H1 (cell line): ENCODE data around the gene KLHL1. TPM values are rescaled to one million over a fixed set of nuclear protein-coding genes. Genes with fewer than 3 reads are reported as not detected.

ENCODE experiments used
- CTCF ChIA-PET: fragments of 300-600 bp; sonication (Branson Sonifier 250); formaldehyde crosslinking; loops from one replicate; lab custom pipeline; 2021; ENCODE audit not compliant: partially characterized antibody; lab: Charles Lee
- POLR2A ChIA-PET: fragments of 300-600 bp; sonication (Branson Sonifier 250); formaldehyde crosslinking; loops from one replicate; lab custom pipeline; 2021; ENCODE audit warnings: inconsistent platforms; ENCODE audit not compliant: partially characterized antibody; lab: Charles Lee
- DNase-seq, 2 experiments: peaks; one replicate each; pipeline versions ENCODE4 v3.0.0 to v3.0.0-alpha.2; 2010 to 2022; ENCODE audit warnings: low spot score in 2 of 2, low read depth in 1 of 2, mixed read lengths in 1 of 2
- FAIRE-seq: peaks from 2 replicates; lab custom pipeline; 2011; peaks lifted over from hg19 to GRCh38; lab: Jason Lieb, UNC
- H2AFZ ChIP-seq: 2 replicates; pipeline ENCODE4 v1.8.1; 2012; ENCODE audit warnings: low read length, inconsistent platforms
- H2AK5ac ChIP-seq: 2 replicates; pipeline ENCODE4 v1.6.1; 2013; ENCODE audit warnings: low read depth, low read length
- H2BK120ac ChIP-seq: replicated peaks from 2 replicates; pipeline ENCODE3; 2013; ENCODE audit warnings: low read depth, low read length, inconsistent platforms
- H2BK12ac ChIP-seq: 2 replicates; pipeline ENCODE4 v1.6.1; 2013; ENCODE audit warnings: low read depth, low read length
- H2BK15ac ChIP-seq: 2 replicates; pipeline ENCODE4 v1.6.1; 2013; ENCODE audit warnings: low read length
- H2BK20ac ChIP-seq: 2 replicates; pipeline ENCODE4 v1.6.1; 2013; ENCODE audit warnings: low read length
- H2BK5ac ChIP-seq: 2 replicates; pipeline ENCODE4 v1.6.1; 2013; ENCODE audit warnings: low read depth, low read length
- H3K14ac ChIP-seq: 2 replicates; pipeline ENCODE4 v1.6.1; 2013; ENCODE audit warnings: inconsistent platforms; ENCODE audit not compliant: insufficient read length
- H3K18ac ChIP-seq: 2 replicates; pipeline ENCODE4 v1.6.1; 2013; ENCODE audit warnings: low read length; ENCODE audit errors: extremely low read depth
- H3K23ac ChIP-seq: 2 replicates; pipeline ENCODE4 v1.6.1; 2013; ENCODE audit warnings: inconsistent platforms; ENCODE audit not compliant: insufficient read length
- H3K23me2 ChIP-seq: 2 replicates; pipeline ENCODE4 v1.6.1; 2013; ENCODE audit warnings: low read depth, low read length
- H3K27ac ChIP-seq: 2 replicates; pipeline ENCODE4 v1.6.1; 2011; ENCODE audit warnings: low read depth, low read length, inconsistent platforms
- H3K27me3 ChIP-seq, 4 experiments: replicated peaks in 1 of 4; 1 replicate in 1 of 4; 2 replicates in 3 of 4; pipeline versions ENCODE4 v1.6.1 to v1.8.1; 2011 to 2013; ENCODE audit warnings: low read length in 3 of 4, mild to moderate bottlenecking in 3 of 4, inconsistent platforms in 2 of 4, mixed read lengths in 2 of 4, moderate library complexity in 1 of 4; ENCODE audit not compliant: control insufficient read depth in 3 of 4, insufficient read depth in 3 of 4; ENCODE audit errors: extremely low read depth in 1 of 4
- H3K36me3 ChIP-seq, 4 experiments: 2 replicates each; pipeline versions ENCODE4 v1.6.1 to v1.8.1; 2011 to 2013; ENCODE audit warnings: mild to moderate bottlenecking in 4 of 4, low read length in 3 of 4, moderate library complexity in 2 of 4, control low read depth in 1 of 4, inconsistent platforms in 1 of 4; ENCODE audit not compliant: insufficient read depth in 4 of 4, control insufficient read depth in 2 of 4
- H3K4ac ChIP-seq: replicated peaks from 2 replicates; pipeline ENCODE3; 2013; ENCODE audit warnings: low read length, low read depth, mixed read lengths, inconsistent platforms; ENCODE audit not compliant: insufficient read length
- H3K4me1 ChIP-seq, 4 experiments: replicated peaks in 1 of 4; 1 replicate in 1 of 4; 2 replicates in 3 of 4; pipeline versions ENCODE4 v1.6.1 to v1.8.1; 2011 to 2013; ENCODE audit warnings: low read length in 3 of 4, inconsistent platforms in 2 of 4, mixed read lengths in 1 of 4; ENCODE audit not compliant: insufficient read depth in 4 of 4, control insufficient read depth in 3 of 4
- H3K4me2 ChIP-seq, 2 experiments: 2 replicates each; pipeline versions ENCODE4 v1.6.1 to v1.8.1; 2011 to 2013; ENCODE audit warnings: low read depth in 2 of 2, low read length in 2 of 2, control low read depth in 1 of 2, inconsistent platforms in 1 of 2, mild to moderate bottlenecking in 1 of 2; ENCODE audit not compliant: insufficient read depth in 1 of 2
- H3K4me3 ChIP-seq, 4 experiments: fragments of 200-600, 300-600 bp in 1 of 4; sonication (generic), shearing (Covaris generic), sonication (Bioruptor Twin) in 1 of 4; 2 replicates each; pipeline versions ENCODE4 v1.5.1 to v1.8.1; 2011 to 2016; ENCODE audit warnings: low read length in 4 of 4, low read depth in 3 of 4, control low read depth in 2 of 4, inconsistent platforms in 2 of 4, mild to moderate bottlenecking in 2 of 4, mixed read lengths in 1 of 4, moderate library complexity in 1 of 4; ENCODE audit not compliant: insufficient read depth in 2 of 4; ENCODE audit errors: extremely low read depth in 1 of 4
- H3K56ac ChIP-seq: replicated peaks from 2 replicates; pipeline ENCODE3; 2013; ENCODE audit warnings: low read depth, mild to moderate bottlenecking, mixed read lengths, low read length, inconsistent platforms; ENCODE audit not compliant: insufficient read length
- H3K79me1 ChIP-seq: 2 replicates; pipeline ENCODE4 v1.6.1; 2013; ENCODE audit warnings: low read depth, low read length, control low read depth
- H3K79me2 ChIP-seq, 2 experiments: 2 replicates each; pipeline versions ENCODE4 v1.6.1 to v1.8.1; 2012 to 2013; ENCODE audit warnings: low read length in 2 of 2, mild to moderate bottlenecking in 2 of 2, inconsistent platforms in 1 of 2; ENCODE audit not compliant: insufficient read depth in 2 of 2, control insufficient read depth in 1 of 2
- H3K9ac ChIP-seq, 4 experiments: replicated peaks in 1 of 4; 1 replicate in 1 of 4; 2 replicates in 3 of 4; pipeline versions ENCODE4 v1.6.1 to v1.8.1; 2011 to 2013; ENCODE audit warnings: low read depth in 3 of 4, low read length in 3 of 4, control low read depth in 2 of 4, mild to moderate bottlenecking in 2 of 4, moderate library complexity in 2 of 4, inconsistent platforms in 1 of 4; ENCODE audit errors: extremely low read depth in 1 of 4
- H3K9me3 ChIP-seq, 2 experiments: 2 replicates each; pipeline versions ENCODE4 v1.6.1 to v1.8.1; 2012 to 2013; ENCODE audit warnings: mild to moderate bottlenecking in 2 of 2, moderate library complexity in 2 of 2, control low read depth in 1 of 2, inconsistent platforms in 1 of 2, low read depth in 1 of 2, low read length in 1 of 2, mixed read lengths in 1 of 2; ENCODE audit not compliant: insufficient read depth in 2 of 2
- H4K20me1 ChIP-seq, 2 experiments: replicated peaks in 1 of 2; 2 replicates each; pipeline versions ENCODE3 to v1.8.1; 2011 to 2013; ENCODE audit warnings: inconsistent platforms in 2 of 2, low read length in 2 of 2, mild to moderate bottlenecking in 1 of 2; ENCODE audit not compliant: insufficient read depth in 2 of 2, control insufficient read depth in 1 of 2
- H4K5ac ChIP-seq: 2 replicates; pipeline ENCODE4 v1.6.1; 2013; ENCODE audit warnings: low read length, low read depth, mixed read lengths, inconsistent platforms; ENCODE audit not compliant: insufficient read length
- H4K8ac ChIP-seq: 2 replicates; pipeline ENCODE4 v1.8.0; 2013; ENCODE audit warnings: mild to moderate bottlenecking, moderate library complexity, low read length, inconsistent platforms; ENCODE audit not compliant: insufficient read depth; ENCODE audit errors: extremely low read depth
- H4K91ac ChIP-seq: replicated peaks from 2 replicates; pipeline ENCODE3; 2013; ENCODE audit warnings: low read length, mixed read lengths, inconsistent platforms; ENCODE audit not compliant: insufficient read length
- ASH2L ChIP-seq: fragments of 200-600, 300-600 bp; sonication (generic); IDR thresholded peaks from one replicate; pipeline ENCODE4 v1.7.1; 2017; ENCODE audit warnings: low read length
- CEBPB ChIP-seq: IDR thresholded peaks from 2 replicates; pipeline ENCODE4 v1.6.1; 2012; ENCODE audit warnings: low read depth, low read length
- HDAC2 ChIP-seq, 2 experiments: fragments of 300-600 bp in 1 of 2; sonication (generic) in 1 of 2; IDR thresholded peaks; 2 replicates each; pipeline ENCODE4 v1.6.1; 2011 to 2012; ENCODE audit warnings: low read depth in 2 of 2, low read length in 2 of 2, mild to moderate bottlenecking in 2 of 2, moderate library complexity in 2 of 2, borderline replicate concordance in 1 of 2, inconsistent platforms in 1 of 2
- KDM1A ChIP-seq: fragments of 200-600, 300-600 bp; sonication (generic); IDR thresholded peaks from 2 replicates; pipeline ENCODE4 v1.7.1; 2016; ENCODE audit warnings: mild to moderate bottlenecking, low read length, borderline replicate concordance
- KDM5A ChIP-seq: fragments of 200-600 bp; IDR thresholded peaks from 2 replicates; pipeline ENCODE4 v1.7.1; 2012; ENCODE audit warnings: mild to moderate bottlenecking, low read length, inconsistent platforms, mixed read lengths
- PHF8 ChIP-seq: fragments of 200-600 bp; sonication (generic); conservative IDR thresholded peaks from 2 replicates; pipeline ENCODE4 v1.7.1; 2012; ENCODE audit warnings: low read depth, mild to moderate bottlenecking, inconsistent platforms, low read length, moderate library complexity
- RAD21 ChIP-seq, 2 experiments: IDR thresholded peaks in 1 of 2; conservative IDR thresholded peaks in 1 of 2; 2 replicates each; pipeline ENCODE4 v1.6.1; 2011; ENCODE audit warnings: low read depth in 2 of 2, low read length in 2 of 2, improper control_type of control experiment in 1 of 2, inconsistent platforms in 1 of 2, mild to moderate bottlenecking in 1 of 2, moderate library complexity in 1 of 2
- RBBP5 ChIP-seq: IDR thresholded peaks from 2 replicates; pipeline ENCODE4 v1.7.1; 2012; ENCODE audit warnings: low read depth, mild to moderate bottlenecking, inconsistent platforms, low read length, moderate library complexity, borderline replicate concordance
- RNF2 ChIP-seq: fragments of 200-900, 300-1000 bp; sonication (generic); IDR thresholded peaks from 2 replicates; pipeline ENCODE4 v1.7.1; 2016; ENCODE audit warnings: borderline replicate concordance, low read depth, mild to moderate bottlenecking, antibody characterized with exemption, low read length; ENCODE audit not compliant: poor library complexity, severe bottlenecking; ENCODE audit errors: missing control alignments
- SIX5 ChIP-seq: IDR thresholded peaks from 2 replicates; pipeline ENCODE4 v1.6.1; 2011; ENCODE audit warnings: mild to moderate bottlenecking, low read depth, low read length
- SRF ChIP-seq: IDR thresholded peaks from 2 replicates; pipeline ENCODE4 v1.6.1; 2011; ENCODE audit warnings: mild to moderate bottlenecking, low read depth, low read length, moderate library complexity
- TBP ChIP-seq: IDR thresholded peaks from 2 replicates; pipeline ENCODE4 v1.6.1; 2011; ENCODE audit warnings: low read depth, low read length, improper control_type of control experiment
- WGBS, 2 experiments: shearing (Covaris generic) in 1 of 2; methylation state at CpG; one replicate each; pipeline versions ENCODE4 v1.1.6 to v1.1.7; 2013 to 2015; ENCODE audit warnings: low lambda C conversion rate in 2 of 2, mixed read lengths in 2 of 2, inconsistent platforms in 1 of 2, low coverage in 1 of 2, missing lambda C conversion rate in 1 of 2; ENCODE audit not compliant: insufficient replicate concordance in 2 of 2, insufficient coverage in 1 of 2, insufficient read length in 1 of 2; ENCODE audit errors: extremely low coverage in 1 of 2, missing lambda C conversion rate in 1 of 2; 5-methylcytosine and 5-hydroxymethylcytosine counted together
- polyA plus RNA-seq, 7 experiments: library from polyadenylated mRNA; depleted of rRNA in 3 of 7; stranded (reverse) in 5 of 7; unstranded in 2 of 7; fragments of >200 nt in 5 of 7; fragments of 200-250 nt in 2 of 7; gene quantifications; 1 replicate in 5 of 7; 2 replicates in 1 of 7; 4 replicates in 1 of 7; pipeline versions ENCODE4 v1.2.1 to v1.2.3, GENCODE V29; 2011 to 2013; ENCODE audit warnings: missing spikeins in 2 of 7, mixed read lengths in 2 of 7
- total RNA-seq: library from RNA; stranded (reverse); fragmentation: NEBNext Ultra II Directional; extraction: Animal tissue kit (Norgen Biotek cat#: 25700); gene quantifications from 2 replicates; pipeline ENCODE4 v1.2.1, GENCODE V29; 2021
- TF ChIP-seq, protein P1 (sequence below): IDR thresholded peaks from 2 replicates; pipeline ENCODE4 v1.6.1; 2012; ENCODE audit warnings: inconsistent platforms

KLHL1 gene
- total and polyA plus RNA-seq, 2 of the 8 experiments (the other 6 are each of a cell fraction or from before 2014, with no cell fraction given): not detected

DNA sequence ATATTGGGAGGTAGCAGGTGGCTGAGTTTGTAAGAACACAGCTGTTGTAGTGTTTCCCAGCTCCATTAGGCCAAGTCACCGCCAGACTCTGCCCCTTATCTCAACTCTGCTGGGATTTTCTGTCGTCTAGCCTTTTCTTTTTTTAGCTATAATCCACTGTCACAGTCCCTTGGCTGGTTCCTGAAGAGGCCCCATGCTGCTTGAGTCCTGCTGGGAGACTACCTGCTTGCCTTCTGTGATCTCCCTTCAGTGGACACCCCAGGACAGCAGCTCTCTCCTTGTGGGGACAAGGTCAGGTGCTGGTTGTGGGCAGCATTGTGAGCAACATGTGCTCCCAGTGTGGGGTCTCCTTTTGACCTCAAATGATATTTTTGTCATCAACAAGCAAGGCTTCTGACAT is 195.6 kb downstream of the KLHL1 start:
- Histone ChIP-seq H3K4me3 (no peak overlapping the region), H3K23ac (no peak overlapping the region), H3K79me2 (no peaks in the 10 kb centered on the region), H2BK20ac (no peak overlapping the region), H3K56ac (no peak overlapping the region), H4K91ac (no peak overlapping the region), H3K18ac (no peak overlapping the region), H3K36me3 (no peaks in the 10 kb centered on the region; a peak in 2 of 8 replicates), H3K27ac (no peak overlapping the region), H2AK5ac (no peak overlapping the region), H4K20me1 (no peaks in the 10 kb centered on the region), H2AFZ (no peak overlapping the region), H3K23me2 (no peaks in the 10 kb centered on the region), H3K4ac (no peak overlapping the region), H4K8ac (no peak overlapping the region), H2BK12ac (no peak overlapping the region), H3K14ac (no peak overlapping the region), H3K4me1 (no peaks in the 10 kb centered on the region), H3K4me2 (no peak overlapping the region), H3K9me3 (no peaks in the 10 kb centered on the region), H4K5ac (no peak overlapping the region), H3K9ac (no peak overlapping the region), H2BK15ac (no peak overlapping the region), H2BK5ac (no peak overlapping the region), H2BK120ac (no peak overlapping the region), H3K79me1 (no peaks in the 10 kb centered on the region), H3K27me3 (no peaks in the 10 kb centered on the region)
- ChIA-PET CTCF (interaction anchor here (0.7 to 1.0 kb wide), 2 partner anchors 13 to 262 kb away, joined by 3 to 6 read pairs; no protein-coding TSS in a partner anchor), POLR2A (no interaction called here)
- 94% methylated on average over 2 of the region's 2 CpGs; no CpG with 5 or more reads in 1 of the 2 experiments for WGBS, 2 experiments
- no peak for FAIRE-seq
- no peak for DNase-seq
- TF ChIP-seq RAD21 (IDR thresholded peaks at IDR 0.05 in 1 of 2, conservative IDR thresholded peaks at IDR 0.05 in 1 of 2; ENCODE audit: low read depth in 2 of 2, low read length in 2 of 2) (no peak), HDAC2 (IDR thresholded peaks at IDR 0.05; ENCODE audit: borderline replicate concordance in 1 of 2, low read depth in 2 of 2, low read length in 2 of 2) (no peak), SRF (no peak), KDM5A (no peak), CEBPB (no peak), PHF8 (no peak), RBBP5 (no peak), RNF2 (no peak), SIX5 (no peak), ASH2L (no peak), TBP (no peak), KDM1A (no peak)
- TF ChIP-seq, protein P1, sequence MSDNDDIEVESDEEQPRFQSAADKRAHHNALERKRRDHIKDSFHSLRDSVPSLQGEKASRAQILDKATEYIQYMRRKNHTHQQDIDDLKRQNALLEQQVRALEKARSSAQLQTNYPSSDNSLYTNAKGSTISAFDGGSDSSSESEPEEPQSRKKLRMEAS: no peak
